GM19043 (cell line): ENCODE data around the gene ASTN2.

ENCODE experiments used
- ATAC-seq: cut with Tn5 transposase; IDR thresholded peaks from one replicate; pipeline ENCODE4 v1.9.1; 2021; ENCODE audit warnings: low read depth; ENCODE audit not compliant: unreplicated experiment

The ASTN2 gene

DNA sequence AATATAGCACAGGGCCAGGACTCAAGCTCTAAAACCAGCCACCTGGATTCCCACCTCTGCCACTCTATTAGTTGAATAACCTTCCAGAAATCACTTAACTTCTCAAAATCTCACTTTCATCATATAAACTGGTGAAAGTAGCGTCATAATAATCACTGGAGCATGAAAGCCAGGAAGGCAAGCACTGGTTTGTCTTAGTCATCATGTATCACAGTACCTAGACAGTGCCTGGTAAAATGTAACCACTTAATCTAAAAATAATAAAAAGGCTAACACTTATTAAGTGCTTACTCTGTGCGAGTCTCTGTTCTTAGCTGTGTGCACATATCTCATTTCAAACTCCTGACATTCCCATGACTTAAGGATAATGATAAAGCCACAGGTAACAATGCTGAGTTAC lies 109.4 kb downstream of the ASTN2 start:
- no peak for ATAC-seq

- no peak for ATAC-seq
Observed at GRCh38 chr9:117304549-117304948, 110.3 kb downstream of the ASTN2 start.

DNA sequence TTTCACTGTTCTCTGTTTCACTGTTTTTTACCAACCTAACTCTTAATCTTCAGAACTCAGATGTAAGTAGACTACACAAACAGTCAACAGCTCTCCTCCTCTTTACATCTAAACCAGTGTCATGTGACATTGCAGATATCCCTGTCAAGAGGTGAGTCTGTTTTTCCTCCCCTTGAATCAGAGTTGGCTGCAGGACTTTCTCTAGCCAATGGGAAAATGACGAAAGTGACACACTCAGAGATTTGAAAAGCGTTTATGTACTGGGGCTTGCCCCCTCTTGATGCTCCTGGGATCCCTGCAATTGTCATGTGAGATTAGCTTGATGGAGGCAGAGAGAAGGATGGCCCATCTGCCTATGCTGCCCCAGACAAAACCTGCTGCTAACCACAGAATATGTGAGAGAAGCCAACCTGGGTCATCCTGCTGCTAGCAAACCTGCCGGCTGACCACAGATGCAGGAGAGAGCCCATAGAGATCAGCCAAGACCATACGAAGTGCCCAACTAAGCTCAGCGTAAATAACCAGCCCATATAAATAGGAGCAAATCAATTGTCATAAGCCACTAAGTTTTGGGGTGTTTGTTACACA lies 111.1 kb downstream of the ASTN2 start:
- ATAC-seq = no peak

DNA sequence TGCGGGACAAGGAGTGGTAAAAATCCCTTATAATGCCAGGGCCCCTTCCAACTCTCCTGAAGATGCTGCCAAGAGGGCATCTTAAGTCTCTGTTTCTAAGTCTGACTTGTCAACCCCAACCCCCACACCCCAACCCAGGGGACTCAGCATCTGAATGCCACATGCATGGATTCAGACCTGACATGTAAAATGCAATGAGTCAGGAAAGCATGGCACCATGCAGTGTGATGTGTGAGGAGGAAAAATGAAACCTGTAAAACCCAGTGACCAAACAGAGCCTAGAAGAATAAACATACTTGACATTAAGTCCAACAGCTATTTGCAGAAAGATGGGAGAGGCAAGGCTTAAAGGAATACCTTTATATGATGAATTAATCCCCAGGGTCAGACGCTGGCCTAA lies 112.4 kb downstream of the ASTN2 start:
- ATAC-seq = no peak

DNA sequence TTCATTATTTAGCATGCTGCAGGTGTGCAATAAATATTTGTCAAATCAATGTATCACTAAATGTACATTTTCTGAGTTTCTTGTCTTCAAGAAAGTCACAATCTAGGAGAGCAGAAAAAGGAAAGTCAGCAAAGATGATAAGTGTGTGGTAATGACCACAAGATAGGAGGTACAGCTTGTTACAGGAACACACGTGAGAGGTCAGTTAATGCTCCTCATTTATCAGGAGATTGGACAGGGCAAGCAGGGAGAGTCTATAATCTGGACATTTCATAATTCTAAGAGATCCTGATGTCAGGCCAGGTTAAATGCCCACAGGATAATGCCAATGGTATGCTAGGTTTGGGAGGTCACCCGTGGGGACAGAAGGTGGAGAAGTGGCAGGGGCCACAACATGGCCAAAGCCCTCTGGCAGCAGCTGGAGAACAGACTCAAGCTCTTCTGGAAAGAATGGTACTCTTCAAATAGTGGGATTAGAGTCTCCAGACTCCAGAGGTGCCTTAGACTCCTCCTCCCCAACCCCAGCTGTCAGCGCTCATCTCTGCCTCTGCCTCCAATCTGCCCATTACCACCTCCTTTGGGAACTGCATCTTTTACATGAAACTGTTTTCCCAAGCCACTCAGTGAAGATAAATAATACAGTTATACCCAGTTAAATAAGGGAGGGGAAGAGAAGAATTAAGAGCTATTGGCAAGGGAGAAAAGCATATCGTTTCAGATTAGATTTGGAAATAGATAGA lies 114.3 kb downstream of the ASTN2 start:
- ATAC-seq = no peak

DNA sequence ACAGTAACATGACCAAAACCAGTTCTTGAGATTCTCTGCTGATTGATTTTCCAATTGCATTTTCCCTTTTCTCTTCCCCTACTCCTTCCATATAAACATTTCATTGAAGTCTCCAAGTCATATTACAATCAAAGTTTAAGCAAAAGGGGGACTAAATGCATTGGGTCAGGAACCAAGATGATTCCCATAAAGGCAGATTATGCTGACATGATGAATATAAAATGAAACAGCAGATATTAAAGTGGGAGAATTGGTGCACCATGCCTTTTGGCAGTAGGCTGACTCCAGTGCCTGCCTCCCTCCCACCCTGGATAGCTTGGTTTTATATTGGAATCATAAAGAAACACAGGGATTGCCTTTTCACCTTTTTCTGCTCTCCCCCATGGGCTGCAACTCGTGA lies 118.4 kb downstream of the ASTN2 start:
- ATAC-seq = no peak

- ATAC-seq = no peak
Observed at GRCh38 chr9:117293206-117294114, 121.4 kb downstream of the ASTN2 start.

GRCh38 chr9:117290856-117291622 lies 123.8 kb downstream of the ASTN2 start:
- no peak for ATAC-seq

DNA sequence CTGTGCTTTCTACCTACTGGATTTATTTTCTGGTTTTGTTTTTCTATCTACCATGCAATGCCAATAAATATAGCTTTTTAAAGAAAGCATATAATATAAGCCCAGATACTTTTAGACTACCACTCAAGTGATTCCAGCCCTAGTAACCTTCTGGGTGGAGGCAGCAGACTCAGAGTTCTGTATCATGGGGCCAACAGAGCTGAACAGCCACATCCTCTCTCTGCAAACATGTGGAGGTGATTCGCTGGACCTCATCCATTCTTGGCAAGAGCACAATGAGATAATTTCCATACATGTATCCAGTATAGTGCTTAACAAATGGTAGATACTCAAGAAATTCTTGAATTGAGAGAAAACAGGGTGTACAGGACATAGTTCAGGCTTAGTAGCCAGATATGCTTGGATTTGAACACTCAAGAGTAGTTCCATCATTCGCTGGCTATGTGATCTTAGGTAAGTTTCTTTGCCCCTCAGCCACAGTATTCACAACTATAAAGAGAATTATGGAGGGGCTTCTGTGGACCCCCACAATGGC lies 124.5 kb downstream of the ASTN2 start:
- no peak for ATAC-seq

GRCh38 chr9:117286245-117286644 lies 128.6 kb downstream of the ASTN2 start:
- ATAC-seq = no peak

- no peak for ATAC-seq
Observed at GRCh38 chr9:117284414-117284813, 130.4 kb downstream of the ASTN2 start.

- no peak for ATAC-seq
Observed at GRCh38 chr9:117282541-117282940, 132.3 kb downstream of the ASTN2 start.

- ATAC-seq = no peak
Observed at GRCh38 chr9:117278471-117279035, 136.3 kb downstream of the ASTN2 start.

- no peak for ATAC-seq
Observed at GRCh38 chr9:117278020-117278419, 136.8 kb downstream of the ASTN2 start.

- no peak for ATAC-seq
Observed at GRCh38 chr9:117276444-117276843, 138.4 kb downstream of the ASTN2 start.

GRCh38 chr9:117273612-117274011 lies 141.2 kb downstream of the ASTN2 start:
- ATAC-seq = no peak

- ATAC-seq = no peak
Observed at GRCh38 chr9:117268847-117269446, 145.9 kb downstream of the ASTN2 start.

DNA sequence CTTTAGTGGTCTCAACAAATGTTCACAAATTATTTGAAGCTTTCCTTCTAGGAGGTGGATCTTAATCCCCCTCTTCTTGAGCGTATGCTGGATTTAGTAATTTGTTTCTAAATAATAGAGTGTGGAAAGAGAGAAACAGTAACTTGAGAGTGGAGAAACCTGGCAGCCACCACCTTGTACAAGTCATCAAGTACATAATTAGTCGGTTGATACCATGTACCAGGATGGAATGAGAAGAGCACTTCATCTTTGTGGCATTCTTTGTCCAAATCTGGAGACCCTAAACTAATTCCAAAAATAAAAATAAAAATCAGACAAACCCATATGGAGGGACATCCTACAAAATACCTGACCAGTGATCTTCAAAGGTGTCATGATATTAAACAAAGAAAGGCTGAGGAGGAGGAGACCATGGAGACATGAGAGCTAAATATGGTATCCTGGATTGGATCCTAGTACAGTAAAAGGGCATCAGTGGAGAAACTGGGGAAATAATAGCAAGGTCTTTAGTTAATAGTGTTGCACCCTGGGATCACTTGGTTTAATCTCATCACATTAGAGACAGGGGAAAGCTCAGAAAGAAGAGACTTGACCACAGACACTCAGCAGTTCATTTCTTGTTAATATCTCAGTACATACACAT lies 147.9 kb downstream of the ASTN2 start:
- no peak for ATAC-seq

GRCh38 chr9:117265253-117265652 lies 149.6 kb downstream of the ASTN2 start:
- ATAC-seq = no peak
